Sigmoid colon (tissue), 3 donors: ENCODE results near the gene TRPV5.

Experiments used
- POLR2A ChIP-seq, 2 donors: fragments of 450-650 bp; IDR thresholded peaks; one replicate each; pipeline ENCODE4 v1.6.1; 2016; ENCODE audit warnings: antibody characterized with exemption in 2 of 2, mild to moderate bottlenecking in 2 of 2, moderate library complexity in 2 of 2
- TF ChIP-seq, protein P1 (sequence below), 4 experiments: fragments of 450-650 bp in 3 of 4; fragments of 200-600 bp in 1 of 4; IDR thresholded peaks; one replicate each; pipeline ENCODE4 v1.5.1; 2016 to 2019; ENCODE audit warnings: antibody characterized with exemption in 4 of 4, mild to moderate bottlenecking in 3 of 4, moderate library complexity in 2 of 4

DNA sequence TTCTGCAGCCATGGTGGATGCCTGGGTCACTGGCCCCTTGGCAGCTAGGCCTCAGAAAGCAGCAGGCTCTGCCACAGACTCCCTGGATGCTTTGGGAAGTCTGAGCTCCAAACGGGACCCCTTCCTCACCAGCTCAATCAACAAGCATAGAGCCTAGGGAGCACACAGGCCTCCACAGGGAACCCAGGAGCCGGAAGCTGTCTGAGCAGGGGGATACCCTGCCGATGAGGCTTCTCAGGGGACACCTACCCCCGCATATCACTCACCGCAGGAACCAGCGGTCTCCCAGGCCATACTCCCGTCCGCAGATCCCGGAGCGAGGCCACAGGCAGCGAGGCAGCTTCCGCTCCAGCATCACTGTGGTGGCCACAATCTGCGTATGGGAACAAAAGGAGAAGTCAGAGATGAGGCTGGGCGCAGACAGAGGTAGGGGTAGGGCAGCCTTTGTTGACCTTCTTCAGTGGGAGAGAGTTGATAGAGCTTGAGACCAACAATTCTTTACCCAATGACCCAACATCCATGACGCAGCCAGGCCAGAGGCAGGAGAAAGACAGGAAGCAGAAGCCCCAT, 61.4 kb downstream of the TRPV5 start:
- TF ChIP-seq POLR2A (IDR thresholded peaks at IDR 0.05) = no peak
- TF ChIP-seq, protein P1, sequence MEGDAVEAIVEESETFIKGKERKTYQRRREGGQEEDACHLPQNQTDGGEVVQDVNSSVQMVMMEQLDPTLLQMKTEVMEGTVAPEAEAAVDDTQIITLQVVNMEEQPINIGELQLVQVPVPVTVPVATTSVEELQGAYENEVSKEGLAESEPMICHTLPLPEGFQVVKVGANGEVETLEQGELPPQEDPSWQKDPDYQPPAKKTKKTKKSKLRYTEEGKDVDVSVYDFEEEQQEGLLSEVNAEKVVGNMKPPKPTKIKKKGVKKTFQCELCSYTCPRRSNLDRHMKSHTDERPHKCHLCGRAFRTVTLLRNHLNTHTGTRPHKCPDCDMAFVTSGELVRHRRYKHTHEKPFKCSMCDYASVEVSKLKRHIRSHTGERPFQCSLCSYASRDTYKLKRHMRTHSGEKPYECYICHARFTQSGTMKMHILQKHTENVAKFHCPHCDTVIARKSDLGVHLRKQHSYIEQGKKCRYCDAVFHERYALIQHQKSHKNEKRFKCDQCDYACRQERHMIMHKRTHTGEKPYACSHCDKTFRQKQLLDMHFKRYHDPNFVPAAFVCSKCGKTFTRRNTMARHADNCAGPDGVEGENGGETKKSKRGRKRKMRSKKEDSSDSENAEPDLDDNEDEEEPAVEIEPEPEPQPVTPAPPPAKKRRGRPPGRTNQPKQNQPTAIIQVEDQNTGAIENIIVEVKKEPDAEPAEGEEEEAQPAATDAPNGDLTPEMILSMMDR (IDR thresholded peaks at IDR 0.05) = no peak
